HG03103 (cell line): Measurements from ENCODE around the gene GPI.
"Not testable (repeated sequence)": the region's sequence is repeated elsewhere in the genome, so short reads cannot be mapped to it uniquely, and the experiment has no call there.

Source experiments
- ATAC-seq: cut with Tn5 transposase; IDR thresholded peaks from one replicate; pipeline ENCODE4 v1.9.1; 2021; ENCODE audit warnings: low read depth; ENCODE audit not compliant: unreplicated experiment

Gene GPI

GRCh38 chr19:34364830-34365462 lies at the start of gene GPI:
GPI (plus strand) TSS chr19:34365196; CDS start chr19:34365267, 71 bp downstream.
- ATAC-seq: peak; percentile 69

- ATAC-seq: no peak
These were observed 48.7 kb upstream of the GPI start for GRCh38 chr19:34316247-34316646.

GRCh38 chr19:34316741-34317301 lies 48.2 kb upstream of the GPI start:
- ATAC-seq: no peak

- no peak for ATAC-seq
These were observed 47.6 kb upstream of the GPI start for GRCh38 chr19:34317311-34317927.

- ATAC-seq: no peak
These were observed 45.8 kb upstream of the GPI start for GRCh38 chr19:34319230-34319585.

- no peak for ATAC-seq
These were observed 45.2 kb upstream of the GPI start for GRCh38 chr19:34319785-34320184.

- no peak for ATAC-seq
These were observed 44.7 kb upstream of the GPI start for GRCh38 chr19:34320277-34320676.

- ATAC-seq: no peak
These were observed 43.3 kb upstream of the GPI start for GRCh38 chr19:34321735-34322134.

GRCh38 chr19:34323433-34324204 lies 41.4 kb upstream of the GPI start:
- ATAC-seq: no peak

- ATAC-seq: no peak
These were observed 40.7 kb upstream of the GPI start for GRCh38 chr19:34324320-34324719.

- no peak for ATAC-seq
These were observed 39.8 kb upstream of the GPI start for GRCh38 chr19:34325181-34325580.

GRCh38 chr19:34325981-34326787 lies 38.8 kb upstream of the GPI start:
- ATAC-seq: no peak

GRCh38 chr19:34327851-34328250 lies 37.1 kb upstream of the GPI start:
- ATAC-seq: no peak

GRCh38 chr19:34328982-34329381 lies 36.0 kb upstream of the GPI start:
- ATAC-seq: no peak

- no peak for ATAC-seq
These were observed 34.9 kb upstream of the GPI start for GRCh38 chr19:34330116-34330515.

- not testable (repeated sequence) for ATAC-seq
These were observed 34.4 kb upstream of the GPI start for GRCh38 chr19:34330596-34330995.

- not testable (repeated sequence) for ATAC-seq
These were observed 33.4 kb upstream of the GPI start for GRCh38 chr19:34331596-34331995.

GRCh38 chr19:34332027-34332760 lies 32.8 kb upstream of the GPI start:
- ATAC-seq: no peak

GRCh38 chr19:34335914-34336313 lies 29.1 kb upstream of the GPI start:
- no peak for ATAC-seq

- no peak for ATAC-seq
These were observed 28.2 kb upstream of the GPI start for GRCh38 chr19:34336781-34337271.
